Thyroid gland (tissue), 4 donors: ENCODE results near the gene DIP2B. TPM values are rescaled to one million over a fixed set of nuclear protein-coding genes. Genes with fewer than 3 reads are reported as not detected.

Experiments used
- DNase-seq, 2 donors: peaks; one replicate each; pipeline ENCODE4 v3.0.0-alpha.2; 2019
- H3K27ac ChIP-seq, 3 donors: fragments of 200-600 bp; sonication (generic); 1 replicate in 2 of 3; 2 replicates in 1 of 3; pipeline ENCODE4 v1.5.1; 2016 to 2019; ENCODE audit warnings: mild to moderate bottlenecking in 1 of 3, moderate library complexity in 1 of 3
- H3K27me3 ChIP-seq: fragments of 200-600 bp; sonication (generic); one replicate; pipeline ENCODE4 v1.5.1; 2019
- H3K36me3 ChIP-seq, 2 donors: fragments of 200-600 bp; sonication (generic); one replicate each; pipeline ENCODE4 v1.5.1; 2016 to 2019
- H3K4me1 ChIP-seq, 2 donors: fragments of 200-600 bp; sonication (generic); one replicate each; pipeline ENCODE4 v1.5.1; 2017 to 2019
- H3K4me3 ChIP-seq, 3 donors: fragments of 200-600 bp; sonication (generic); replicated peaks in 1 of 3; 1 replicate in 2 of 3; 2 replicates in 1 of 3; pipeline ENCODE4 v1.5.1; 2016; ENCODE audit warnings: mild to moderate bottlenecking in 1 of 3
- H3K9me3 ChIP-seq: fragments of 200-600 bp; sonication (generic); one replicate; pipeline ENCODE4 v1.5.1; 2017
- POLR2A ChIP-seq, 2 donors: fragments of 450-650 bp; IDR thresholded peaks; one replicate each; pipeline ENCODE4 v1.6.1; 2017; ENCODE audit warnings: antibody characterized with exemption in 2 of 2, mild to moderate bottlenecking in 2 of 2, moderate library complexity in 1 of 2
- WGBS, 2 donors: methylation state at CpG; one replicate each; pipeline ENCODE4 v1.1.5; 2017; 5-methylcytosine and 5-hydroxymethylcytosine counted together
- intact Hi-C: fragments of 100-400 bp; cut with DNase I; formaldehyde crosslinking; loops from one replicate; pipeline ENCODE4 v1.15.1; 2023
- total RNA-seq, 4 donors: library from RNA; depleted of rRNA; stranded (reverse); fragments of >200 nt; gene quantifications; one replicate each; pipeline ENCODE4 v1.2.3, GENCODE V29; 2016
- TF ChIP-seq, protein P1 (sequence below), 6 experiments: fragments of 200-600 bp in 3 of 6; fragments of 450-650 bp in 3 of 6; sonication (generic) in 3 of 6; IDR thresholded peaks; one replicate each; pipeline ENCODE4 v1.5.1; 2016 to 2019; ENCODE audit warnings: antibody characterized with exemption in 6 of 6, mild to moderate bottlenecking in 2 of 6, inconsistent platforms in 1 of 6, moderate library complexity in 1 of 6

The DIP2B gene
- total RNA-seq, 4 donors from 2014 or later, result 27.7 to 45.7 (median 32.4) TPM

DNA sequence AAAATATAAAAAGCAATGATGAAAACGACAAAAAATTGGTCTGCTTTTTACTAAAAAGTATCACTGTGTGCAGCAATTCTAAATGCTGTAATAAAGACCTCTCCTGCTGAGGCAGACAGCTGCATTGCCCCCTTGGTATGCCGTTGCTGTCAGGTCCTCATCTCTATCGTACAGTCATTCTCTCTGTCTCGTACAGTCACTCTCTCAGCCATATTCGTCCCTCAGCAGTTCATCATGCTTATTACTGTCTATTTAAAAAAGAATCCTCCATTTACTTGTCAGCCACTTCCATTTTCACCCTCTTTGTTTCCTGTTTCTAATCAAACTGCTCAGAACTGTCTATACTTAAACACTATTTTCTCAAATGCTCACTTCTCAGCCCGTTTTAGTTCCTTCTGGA is 123.6 kb downstream of the DIP2B start:
- H3K4me1 ChIP-seq, result no peaks in the 10 kb centered on the region
- no peak overlapping the region for H3K27ac ChIP-seq
- H3K4me3 ChIP-seq, result no peak overlapping the region
- intact Hi-C loops, result no loop called here
- peaks cover 0 to 10% of the 10 kb centered on the region in 2 donors for H3K36me3 ChIP-seq
- H3K9me3 ChIP-seq, result no peaks in the 10 kb centered on the region
- H3K27me3 ChIP-seq, result no peaks in the 10 kb centered on the region
- TF ChIP-seq POLR2A (IDR thresholded peaks at IDR 0.05), result no peak
- TF ChIP-seq, protein P1, sequence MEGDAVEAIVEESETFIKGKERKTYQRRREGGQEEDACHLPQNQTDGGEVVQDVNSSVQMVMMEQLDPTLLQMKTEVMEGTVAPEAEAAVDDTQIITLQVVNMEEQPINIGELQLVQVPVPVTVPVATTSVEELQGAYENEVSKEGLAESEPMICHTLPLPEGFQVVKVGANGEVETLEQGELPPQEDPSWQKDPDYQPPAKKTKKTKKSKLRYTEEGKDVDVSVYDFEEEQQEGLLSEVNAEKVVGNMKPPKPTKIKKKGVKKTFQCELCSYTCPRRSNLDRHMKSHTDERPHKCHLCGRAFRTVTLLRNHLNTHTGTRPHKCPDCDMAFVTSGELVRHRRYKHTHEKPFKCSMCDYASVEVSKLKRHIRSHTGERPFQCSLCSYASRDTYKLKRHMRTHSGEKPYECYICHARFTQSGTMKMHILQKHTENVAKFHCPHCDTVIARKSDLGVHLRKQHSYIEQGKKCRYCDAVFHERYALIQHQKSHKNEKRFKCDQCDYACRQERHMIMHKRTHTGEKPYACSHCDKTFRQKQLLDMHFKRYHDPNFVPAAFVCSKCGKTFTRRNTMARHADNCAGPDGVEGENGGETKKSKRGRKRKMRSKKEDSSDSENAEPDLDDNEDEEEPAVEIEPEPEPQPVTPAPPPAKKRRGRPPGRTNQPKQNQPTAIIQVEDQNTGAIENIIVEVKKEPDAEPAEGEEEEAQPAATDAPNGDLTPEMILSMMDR (IDR thresholded peaks at IDR 0.05), result no peak
- no peak for DNase-seq
- 94 to 95% methylated on average over 6 of the region's 6 CpGs for WGBS, 2 donors

DNA sequence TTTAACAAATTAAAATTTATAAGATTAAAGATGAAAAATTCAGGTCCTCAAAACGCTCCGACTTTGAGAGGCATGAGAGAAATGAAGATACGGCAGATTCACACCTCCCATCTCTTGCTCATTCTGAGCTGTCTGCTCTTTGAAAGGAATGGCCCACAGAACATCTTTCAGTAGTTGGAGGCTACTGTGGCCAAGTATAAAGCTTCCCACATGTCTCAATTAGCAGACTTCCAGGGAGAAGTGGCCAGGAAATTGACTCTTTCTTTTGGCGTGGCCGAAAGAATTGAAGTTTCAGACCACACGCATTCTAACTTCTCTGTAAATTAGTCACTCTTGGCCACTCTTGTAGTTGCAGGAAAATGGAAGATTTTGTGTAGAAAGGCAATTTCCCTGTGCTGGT is 129.2 kb downstream of the DIP2B start:
- 83 to 90% methylated on average over 6 of the region's 6 CpGs for WGBS, 2 donors

DNA sequence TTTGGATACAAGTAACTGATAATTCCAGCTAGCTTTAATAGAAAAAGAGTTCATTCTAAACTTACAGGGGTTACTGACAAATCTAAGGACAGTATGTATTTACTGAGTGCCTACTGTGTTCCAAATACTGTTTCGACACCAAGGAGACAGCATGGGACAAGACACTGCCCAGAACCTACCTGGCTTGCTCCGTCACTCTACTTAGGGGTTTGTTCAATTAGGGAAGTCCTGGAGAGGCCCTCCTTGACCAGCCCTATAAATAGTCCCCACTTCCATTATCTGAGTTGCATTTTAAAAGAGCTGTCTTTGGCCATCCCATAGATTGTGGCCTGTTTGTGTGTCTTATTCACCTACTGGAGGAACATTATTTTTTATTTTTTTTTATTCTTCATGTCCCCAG is 129.6 kb downstream of the DIP2B start:
- Histone ChIP-seq H3K27ac (no peak overlapping the region), H3K4me3 (no peak overlapping the region), H3K27me3 (no peaks in the 10 kb centered on the region), H3K4me1 (peaks cover 5 to 25% of the 10 kb centered on the region in 2 donors), H3K9me3 (no peaks in the 10 kb centered on the region), H3K36me3 (no peaks in the 10 kb centered on the region)
- no peak for TF ChIP-seq POLR2A (IDR thresholded peaks at IDR 0.05)
- intact Hi-C loops, result no loop called here
- WGBS, 2 donors, result 94 to 97% methylated on average over 2 of the region's 2 CpGs
- no peak for DNase-seq

More for the DNA sequence above, 129.2 kb downstream of the DIP2B start:
- Histone ChIP-seq H3K27me3 (no peaks in the 10 kb centered on the region), H3K4me3 (no peak overlapping the region), H3K27ac (no peak overlapping the region), H3K9me3 (no peaks in the 10 kb centered on the region), H3K4me1 (peaks cover 5 to 25% of the 10 kb centered on the region in 2 donors), H3K36me3 (no peaks in the 10 kb centered on the region)
- intact Hi-C loops, result no loop called here
- TF ChIP-seq, protein P1 (IDR thresholded peaks at IDR 0.05), result no peak
- no peak for TF ChIP-seq POLR2A (IDR thresholded peaks at IDR 0.05)
- DNase-seq, result no peak

DNA sequence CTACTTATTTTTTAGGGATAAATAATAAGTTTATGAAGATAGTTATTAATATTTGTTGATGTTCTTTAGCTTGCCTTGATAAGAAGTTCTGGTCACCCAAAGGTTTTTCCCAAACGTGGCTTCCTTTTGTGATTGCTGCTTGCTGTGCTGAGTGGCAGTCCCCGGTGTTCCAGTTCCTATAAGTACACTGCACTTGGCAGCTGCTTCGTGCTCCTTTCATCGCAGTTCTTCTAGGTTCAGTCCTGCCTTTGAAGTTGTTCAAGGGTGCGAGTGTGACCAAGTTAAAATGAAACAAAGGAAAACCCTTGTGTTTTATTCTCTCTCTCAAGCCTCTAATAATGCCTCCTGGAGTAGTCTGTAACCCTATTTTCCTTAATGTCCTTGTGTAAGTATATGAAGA is 130.6 kb downstream of the DIP2B start:
- H3K4me1 ChIP-seq, result peaks cover 5 to 25% of the 10 kb centered on the region in 2 donors
- H3K27me3 ChIP-seq, result no peaks in the 10 kb centered on the region
- TF ChIP-seq, protein P1 (IDR thresholded peaks at IDR 0.05), result no peak
- TF ChIP-seq POLR2A (IDR thresholded peaks at IDR 0.05), result no peak
- H3K27ac ChIP-seq, result peak overlapping the region in 2 of 3 donors; percentile 6 to 31
- 29 to 31% methylated on average over 5 of the region's 5 CpGs for WGBS, 2 donors
- no peak overlapping the region for H3K4me3 ChIP-seq
- intact Hi-C loops, result loop anchor here (5.0 kb wide), 1 partner anchor 128 kb away; no protein-coding TSS in a partner anchor
- H3K9me3 ChIP-seq, result no peaks in the 10 kb centered on the region
- DNase-seq, result peak; percentile 75 to 81
- no peaks in the 10 kb centered on the region for H3K36me3 ChIP-seq

DNA sequence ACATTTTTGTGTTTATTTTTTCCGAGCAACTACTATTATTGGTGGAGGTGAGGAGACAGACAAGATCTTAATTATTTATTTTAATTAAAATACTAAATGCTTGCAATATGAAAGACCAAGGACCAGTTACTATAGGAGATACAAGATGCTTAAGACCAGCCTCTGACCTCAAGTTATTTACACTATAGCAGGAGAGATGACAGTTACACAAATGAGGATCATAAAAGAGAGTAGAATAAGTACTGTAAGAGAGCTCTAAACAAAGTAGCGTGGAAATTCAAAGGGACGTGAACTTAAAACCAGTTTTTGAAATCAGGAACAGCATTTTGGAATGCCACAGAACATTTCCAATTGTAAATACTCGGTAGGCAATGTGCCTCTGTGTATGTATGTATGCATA is 131.1 kb downstream of the DIP2B start:
- 88 to 94% methylated on average over 4 of the region's 4 CpGs for WGBS, 2 donors
- TF ChIP-seq POLR2A (IDR thresholded peaks at IDR 0.05), result no peak
- TF ChIP-seq, protein P1 (IDR thresholded peaks at IDR 0.05), result no peak
- no peak for DNase-seq
- Histone ChIP-seq H3K27ac (peak overlapping the region in 2 of 3 donors; percentile 6 to 31), H3K4me1 (peaks cover 5 to 25% of the 10 kb centered on the region in 2 donors), H3K9me3 (no peaks in the 10 kb centered on the region), H3K27me3 (no peaks in the 10 kb centered on the region), H3K4me3 (no peak overlapping the region), H3K36me3 (no peaks in the 10 kb centered on the region)
- intact Hi-C loops, result loop anchor here (5.0 kb wide), 1 partner anchor 129 kb away; no protein-coding TSS in a partner anchor
